Fibroblast of lung (primary cell): Measurements from ENCODE around the gene NDUFA11. TPM values are rescaled to one million over a fixed set of nuclear protein-coding genes. Genes with fewer than 3 reads are reported as not detected.
A peak's percentile ranks its signal among the peaks of the same experiment; 100 is the strongest.

Source experiments
- DNase-seq, 2 donors: peaks; one replicate each; pipeline versions ENCODE4 v3.0.0 to v3.0.0-alpha.2; 2010; ENCODE audit warnings: low read depth in 2 of 2
- H2AFZ ChIP-seq: 2 replicates; pipeline ENCODE4 v1.5.1; 2012; ENCODE audit warnings: low read length, control low read depth, inconsistent platforms
- H3K27ac ChIP-seq: 2 replicates; pipeline ENCODE4 v1.5.1; 2011; ENCODE audit warnings: low read length, control low read depth; ENCODE audit not compliant: insufficient read depth
- H3K27me3 ChIP-seq: 2 replicates; pipeline ENCODE4 v1.5.1; 2011; ENCODE audit warnings: mild to moderate bottlenecking, low read length; ENCODE audit not compliant: control insufficient read depth, insufficient read depth
- H3K36me3 ChIP-seq: 2 replicates; pipeline ENCODE4 v1.5.1; 2011; ENCODE audit warnings: low read length; ENCODE audit not compliant: control insufficient read depth, insufficient read depth
- H3K4me1 ChIP-seq: 2 replicates; pipeline ENCODE4 v1.5.1; 2011; ENCODE audit warnings: low read length; ENCODE audit not compliant: control insufficient read depth, insufficient read depth; ENCODE audit errors: extremely low read depth
- H3K4me2 ChIP-seq: 2 replicates; pipeline ENCODE4 v1.5.1; 2011; ENCODE audit warnings: low read length, control low read depth; ENCODE audit not compliant: insufficient read depth; ENCODE audit errors: extremely low read depth
- H3K4me3 ChIP-seq, 4 experiments: fragments of 200-600 bp in 1 of 4; sonication (generic) in 1 of 4; replicated peaks in 1 of 4; 2 replicates each; pipeline ENCODE4 v1.5.1; 2011 to 2016; ENCODE audit warnings: low read length in 4 of 4, low read depth in 3 of 4, mild to moderate bottlenecking in 3 of 4, control low read depth in 2 of 4, inconsistent platforms in 1 of 4, mixed read lengths in 1 of 4; ENCODE audit not compliant: insufficient read depth in 1 of 4; ENCODE audit errors: control extremely low read depth in 1 of 4
- H3K79me2 ChIP-seq: 2 replicates; pipeline ENCODE4 v1.5.1; 2012; ENCODE audit warnings: mild to moderate bottlenecking, low read length, inconsistent platforms; ENCODE audit not compliant: control insufficient read depth, insufficient read depth
- H3K9ac ChIP-seq: 2 replicates; pipeline ENCODE4 v1.5.1; 2011; ENCODE audit warnings: mild to moderate bottlenecking, low read length, control low read depth; ENCODE audit not compliant: insufficient read depth
- H3K9me3 ChIP-seq: 2 replicates; pipeline ENCODE4 v1.5.1; 2012; ENCODE audit warnings: low read depth, low read length; ENCODE audit not compliant: control insufficient read depth, insufficient read depth
- H4K20me1 ChIP-seq: 2 replicates; pipeline ENCODE4 v1.5.1; 2011; ENCODE audit warnings: low read length; ENCODE audit not compliant: control insufficient read depth, insufficient read depth; ENCODE audit errors: extremely low read depth
- CTCF ChIP-seq, 2 donors: IDR thresholded peaks in 1 of 2; conservative IDR thresholded peaks in 1 of 2; 1 replicate in 1 of 2; 2 replicates in 1 of 2; pipeline ENCODE4 v1.5.1; 2011 to 2012; ENCODE audit warnings: low read length in 2 of 2, control low read depth in 1 of 2, inconsistent platforms in 1 of 2, low read depth in 1 of 2, mild to moderate bottlenecking in 1 of 2
- EZH2 ChIP-seq: IDR thresholded peaks from 2 replicates; pipeline ENCODE4 v1.5.1; 2012; ENCODE audit warnings: low read length, control low read depth, mild to moderate bottlenecking; ENCODE audit errors: missing control alignments
- polyA plus RNA-seq, 2 donors: library from polyadenylated mRNA; depleted of rRNA in 1 of 2; stranded (reverse) in 1 of 2; unstranded in 1 of 2; fragments of >200 nt; gene quantifications; 2 replicates each; pipeline ENCODE4 v1.2.1, GENCODE V29; 2011 to 2012; ENCODE audit warnings: missing spikeins in 1 of 2
- total RNA-seq: library from RNA; depleted of rRNA; stranded (reverse); fragments of >200 nt; gene quantifications from 2 replicates; pipeline ENCODE4 v1.2.1, GENCODE V29; 2014

Gene NDUFA11
- total and polyA plus RNA-seq, 2 donors (not counting 1 experiment from before 2014, with no cell fraction given) = 212 to 271 TPM

GRCh38 chr19:5937550-5937949 lies 34.0 kb upstream of the NDUFA11 start:
- Histone ChIP-seq H3K36me3 (peaks cover 9% of the 10 kb centered on the region), H3K4me2 (no peak overlapping the region), H4K20me1 (no peaks in the 10 kb centered on the region)

GRCh38 chr19:5936292-5936592 lies 32.7 kb upstream of the NDUFA11 start:
- Histone ChIP-seq H3K9me3 (no peaks in the 10 kb centered on the region), H3K4me1 (peaks cover 28% of the 10 kb centered on the region), H4K20me1 (no peaks in the 10 kb centered on the region), H3K27ac (peak overlapping the region; percentile 82), H3K4me2 (no peak overlapping the region), H3K9ac (no peak overlapping the region), H3K79me2 (peaks cover 14% of the 10 kb centered on the region), H3K27me3 (no peaks in the 10 kb centered on the region), H2AFZ (no peak overlapping the region), H3K4me3 (no peak overlapping the region), H3K36me3 (peaks cover 11% of the 10 kb centered on the region)
- DNase-seq = no peak
- TF ChIP-seq CTCF (conservative IDR thresholded peaks at IDR 0.05 in 1 of 2, IDR thresholded peaks at IDR 0.05 in 1 of 2; ENCODE audit: low read depth in 1 of 2, low read length in 2 of 2) (no peak), EZH2 (no peak)

More at GRCh38 chr19:5937550-5937949, 34.0 kb upstream of the NDUFA11 start:
- H3K4me3 ChIP-seq = no peak overlapping the region
- no peak overlapping the region for H3K9ac ChIP-seq
- H3K27me3 ChIP-seq = no peaks in the 10 kb centered on the region
- peaks cover 21% of the 10 kb centered on the region for H3K79me2 ChIP-seq
- H3K27ac ChIP-seq = no peak overlapping the region
- TF ChIP-seq EZH2 (no peak), CTCF (conservative IDR thresholded peaks at IDR 0.05 in 1 of 2, IDR thresholded peaks at IDR 0.05 in 1 of 2; ENCODE audit: low read depth in 1 of 2, low read length in 2 of 2) (no peak)
- H3K9me3 ChIP-seq = no peaks in the 10 kb centered on the region
- no peak for DNase-seq
- H3K4me1 ChIP-seq = peaks cover 30% of the 10 kb centered on the region
- H2AFZ ChIP-seq = no peak overlapping the region

GRCh38 chr19:5935473-5936291 lies 32.1 kb upstream of the NDUFA11 start:
- H3K4me2 ChIP-seq = peak overlapping the region; percentile 18
- H3K27ac ChIP-seq = peak overlapping the region; percentile 82
- no peak overlapping the region for H2AFZ ChIP-seq
- H3K4me3 ChIP-seq = peak overlapping the region in 2 of 4 experiments; percentile 11 to 25
- no peaks in the 10 kb centered on the region for H3K9me3 ChIP-seq
- H3K79me2 ChIP-seq = peaks cover 14% of the 10 kb centered on the region
- H3K4me1 ChIP-seq = peaks cover 28% of the 10 kb centered on the region
- no peak for DNase-seq
- TF ChIP-seq EZH2 = no peak
- TF ChIP-seq CTCF (conservative IDR thresholded peaks at IDR 0.05 in 1 of 2, IDR thresholded peaks at IDR 0.05 in 1 of 2; ENCODE audit: low read depth in 1 of 2, low read length in 2 of 2) = no peak
- H4K20me1 ChIP-seq = no peaks in the 10 kb centered on the region
- peaks cover 11% of the 10 kb centered on the region for H3K36me3 ChIP-seq
- no peak overlapping the region for H3K9ac ChIP-seq
- no peaks in the 10 kb centered on the region for H3K27me3 ChIP-seq
